Ovary (tissue), 3 donors: ENCODE measurements around the gene TXNRD3.
"Not testable (repeated sequence)": the region's sequence is repeated elsewhere in the genome, so short reads cannot be mapped to it uniquely, and the experiment has no call there.

Experiments
- CTCF ChIP-seq, 3 donors: fragments of 450-650 bp in 2 of 3; fragments of 200-600 bp in 1 of 3; IDR thresholded peaks; one replicate each; pipeline versions ENCODE4 v1.5.1 to v1.8.0; 2016 to 2022; ENCODE audit warnings: antibody characterized with exemption in 3 of 3, mild to moderate bottlenecking in 1 of 3
- EP300 ChIP-seq: sonication (generic); formaldehyde crosslinking; IDR thresholded peaks from one replicate; pipeline ENCODE4 v1.6.1; 2017; ENCODE audit warnings: antibody characterized with exemption
- donor health status: DM: no; HTN: no; CAD: no.

GRCh38 chr3:126591515-126591914 is 63.4 kb downstream of the TXNRD3 start:
- TF ChIP-seq CTCF (IDR thresholded peaks at IDR 0.05); EP300: not testable (repeated sequence)
